Adrenal gland (tissue), 12 donors: ENCODE results near the gene ZC3H8. TPM values are rescaled to one million over a fixed set of nuclear protein-coding genes. Genes with fewer than 3 reads are reported as not detected.

ENCODE experiments used
- DNase-seq, 7 donors: peaks; one replicate each; pipeline ENCODE4 v3.0.0-alpha.2; 2019 to 2020
- H3K27ac ChIP-seq, 5 donors: fragments of 200-600 bp; sonication (generic) in 4 of 5; 1 replicate in 3 of 5; 2 replicates in 2 of 5; pipeline versions ENCODE4 v1.5.1 to v1.8.0; 2016 to 2020; ENCODE audit warnings: mild to moderate bottlenecking in 1 of 5
- H3K27me3 ChIP-seq: fragments of 200-600 bp; 2 replicates; pipeline ENCODE4 v1.8.0; 2021
- H3K36me3 ChIP-seq, 2 donors: fragments of 200-600 bp; replicated peaks in 1 of 2; 1 replicate in 1 of 2; 2 replicates in 1 of 2; pipeline versions ENCODE4 v1.5.1 to v1.8.0; 2018 to 2022
- H3K4me1 ChIP-seq, 2 donors: fragments of 200-600 bp; replicated peaks in 1 of 2; 1 replicate in 1 of 2; 2 replicates in 1 of 2; pipeline versions ENCODE4 v1.5.1 to v1.8.0; 2018 to 2021
- H3K4me3 ChIP-seq, 4 donors: fragments of 200-600 bp; sonication (generic) in 3 of 4; one replicate each; pipeline ENCODE4 v1.5.1; 2016 to 2018
- H3K9me3 ChIP-seq, 3 donors: fragments of 200-600 bp; sonication (generic) in 1 of 3; replicated peaks in 1 of 3; 1 replicate in 2 of 3; 2 replicates in 1 of 3; pipeline versions ENCODE4 v1.5.1 to v1.8.0; 2016 to 2021
- CTCF ChIP-seq, 6 experiments: fragments of 450-650 bp in 4 of 6; fragments of 200-600 bp in 2 of 6; sonication (generic) in 1 of 6; IDR thresholded peaks; 1 replicate in 5 of 6; 2 replicates in 1 of 6; pipeline versions ENCODE4 v1.5.1 to v1.8.0; 2016 to 2021; ENCODE audit warnings: antibody characterized with exemption in 6 of 6, mild to moderate bottlenecking in 2 of 6, moderate library complexity in 1 of 6
- POLR2A ChIP-seq, 2 donors: fragments of 450-650 bp; IDR thresholded peaks; one replicate each; pipeline ENCODE4 v1.6.1; 2017; ENCODE audit warnings: antibody characterized with exemption in 2 of 2, mild to moderate bottlenecking in 2 of 2, moderate library complexity in 1 of 2
- WGBS, 4 donors: extraction: QIAGEN DNeasy Blood & Tissue Kit in 2 of 4; methylation state at CpG; one replicate each; pipeline versions ENCODE4 v1.1.5 to v1.1.7; 2013 to 2017; 5-methylcytosine and 5-hydroxymethylcytosine counted together
- intact Hi-C, 2 donors: fragments of 100-400 bp; cut with DNase I; formaldehyde crosslinking; loops; one replicate each; pipeline versions ENCODE4 v1.14.1 to v1.15.0; 2022 to 2023
- polyA plus RNA-seq, 3 donors: library from polyadenylated mRNA; stranded (reverse); fragments of 200-250 nt in 2 of 3; fragments of 350-450 nt in 1 of 3; fragmentation: Illumina TruSeq in 1 of 3; extraction: RNeasy Lipid Tissue Mini Kit (QIAGEN cat#74804) in 1 of 3; gene quantifications; one replicate each; pipeline ENCODE4 v1.2.3, GENCODE V29; 2013 to 2014
- total RNA-seq, 9 donors: library from RNA; depleted of rRNA in 4 of 9; stranded (reverse); fragments of >200 nt in 4 of 9; fragments of 120-200 nt in 1 of 9; fragmentation: NEBNext Ultra II Directional in 1 of 9; extraction: Animal tissue kit (Norgen Biotek cat#: 25700) in 1 of 9; gene quantifications; one replicate each; pipeline versions ENCODE4 v1.1.0 to v1.2.4, GENCODE V29; 2013 to 2023
- donor health status: healthy with polysubstance abuse.
- donor health status: Bipolar disorder and iron deficiency.
- donor health status: DM: yes; HTN: yes; CAD: no.
- donor health status: DM: no; HTN: no; CAD: no.
- donor health status: DM: no; HTN: no; CAD: no.
- donor health status: DM: yes; HTN: yes; CAD: no.

Gene ZC3H8
- total and polyA plus RNA-seq, 12 donors = 0.85 to 17.4 (median 7.6) TPM

GRCh38 chr2:112253261-112253815, 1.5 kb downstream of the ZC3H8 start:
- H3K4me3 ChIP-seq = no peak overlapping the region
- 78 to 89% (median 83%) methylated on average over 5 of the region's 5 CpGs for WGBS, 4 donors
- intact Hi-C loops = loop anchor here in 1 of 2 donors (10.0 kb wide), 1 partner anchor 129 kb away; no protein-coding TSS in a partner anchor
- no peaks in the 10 kb centered on the region for H3K9me3 ChIP-seq
- TF ChIP-seq POLR2A (IDR thresholded peaks at IDR 0.05) (no peak), CTCF (IDR thresholded peaks at IDR 0.05) (no peak)
- no peak overlapping the region for H3K27ac ChIP-seq
- no peaks in the 10 kb centered on the region for H3K36me3 ChIP-seq
- no peak for DNase-seq
- H3K27me3 ChIP-seq = no peaks in the 10 kb centered on the region
- peaks cover 0 to 21% of the 10 kb centered on the region in 2 donors for H3K4me1 ChIP-seq

- Histone ChIP-seq H3K27ac (no peak overlapping the region), H3K36me3 (peaks cover 0 to 6% of the 10 kb centered on the region in 2 donors), H3K4me1 (peaks cover 0 to 21% of the 10 kb centered on the region in 2 donors), H3K9me3 (no peaks in the 10 kb centered on the region), H3K4me3 (no peak overlapping the region), H3K27me3 (no peaks in the 10 kb centered on the region)
- TF ChIP-seq CTCF (IDR thresholded peaks at IDR 0.05) = no peak
- no peak for TF ChIP-seq POLR2A (IDR thresholded peaks at IDR 0.05)
- 89 to 95% (median 92%) methylated on average over 3 of the region's 3 CpGs for whole genome bisulfite sequencing, 4 donors
- intact Hi-C loops = loop anchor here in 1 of 2 donors (10.0 kb wide), 1 partner anchor 126 kb away; no protein-coding TSS in a partner anchor
- DNase-seq = no peak
Observed at GRCh38 chr2:112251271-112251670, 3.6 kb downstream of the ZC3H8 start.

- 94 to 100% (median 99%) methylated on average over 1 of the region's 1 CpG for WGBS, 4 donors
- no peak overlapping the region for H3K27ac ChIP-seq
- no peak for TF ChIP-seq POLR2A (IDR thresholded peaks at IDR 0.05)
- H3K4me1 ChIP-seq = no peaks in the 10 kb centered on the region
- H3K27me3 ChIP-seq = no peaks in the 10 kb centered on the region
- H3K4me3 ChIP-seq = no peak overlapping the region
- intact Hi-C loops = no loop called here
- H3K36me3 ChIP-seq = peaks cover 0 to 6% of the 10 kb centered on the region in 2 donors
- H3K9me3 ChIP-seq = no peaks in the 10 kb centered on the region
- DNase-seq = no peak
Observed at GRCh38 chr2:112244854-112245253, 10.0 kb downstream of the ZC3H8 start.

- no peaks in the 10 kb centered on the region for H3K4me1 ChIP-seq
- no peak overlapping the region for H3K27ac ChIP-seq
- peaks cover 0 to 6% of the 10 kb centered on the region in 2 donors for H3K36me3 ChIP-seq
- intact Hi-C loops = no loop called here
- no peaks in the 10 kb centered on the region for H3K9me3 ChIP-seq
- WGBS, 4 donors = 91 to 94% (median 92%) methylated on average over 4 of the region's 4 CpGs
- TF ChIP-seq POLR2A (IDR thresholded peaks at IDR 0.05) (no peak), CTCF (IDR thresholded peaks at IDR 0.05) (no peak)
- H3K27me3 ChIP-seq = no peaks in the 10 kb centered on the region
- no peak overlapping the region for H3K4me3 ChIP-seq
- DNase-seq = no peak
Observed at GRCh38 chr2:112243233-112243632, 11.6 kb downstream of the ZC3H8 start.

- intact Hi-C loops = no loop called here
- H3K27me3 ChIP-seq = no peaks in the 10 kb centered on the region
- no peak overlapping the region for H3K4me3 ChIP-seq
- no peak overlapping the region for H3K27ac ChIP-seq
- no peak for DNase-seq
- H3K4me1 ChIP-seq = no peaks in the 10 kb centered on the region
- TF ChIP-seq CTCF (IDR thresholded peaks at IDR 0.05) = no peak
- TF ChIP-seq POLR2A (IDR thresholded peaks at IDR 0.05) = no peak
- no peaks in the 10 kb centered on the region for H3K9me3 ChIP-seq
- WGBS, 4 donors = 78 to 91% (median 89%) methylated on average over 3 of the region's 3 CpGs
- no peaks in the 10 kb centered on the region for H3K36me3 ChIP-seq
Observed at GRCh38 chr2:112242384-112242783, 12.5 kb downstream of the ZC3H8 start.
